OCI-LY3 (cell line): ENCODE data around the gene CAMSAP2.

ENCODE experiments used
- H2AFZ ChIP-seq: fragments of 200-600, 300-600 bp; shearing (Covaris generic); 2 replicates; pipeline ENCODE4 v1.6.0; 2014; ENCODE audit warnings: antibody characterized with exemption, low read depth, low read length
- H3K27ac ChIP-seq: fragments of 200-600, 300-600 bp; sonication (generic); 2 replicates; pipeline ENCODE4 v1.5.1; 2014; ENCODE audit warnings: mild to moderate bottlenecking, low read length, moderate library complexity, mixed read lengths
- H3K27me3 ChIP-seq: fragments of 200-600, 300-600 bp; sonication (generic); 2 replicates; pipeline ENCODE4 v1.6.1; 2014; ENCODE audit warnings: low read depth, low read length, mixed read lengths
- H3K36me3 ChIP-seq: fragments of 200-600, 300-600 bp; sonication (generic); replicated peaks from 2 replicates; pipeline ENCODE3; 2014; ENCODE audit warnings: low read depth, low read length, mixed read lengths
- H3K4me1 ChIP-seq: fragments of 300-600, 200-600 bp; sonication (generic); 2 replicates; pipeline ENCODE4 v1.6.1; 2014; ENCODE audit warnings: low read length, mixed read lengths
- H3K4me2 ChIP-seq: fragments of 200-600, 300-600 bp; sonication (generic); 2 replicates; pipeline ENCODE4 v1.6.1; 2014; ENCODE audit warnings: low read length, mixed read lengths
- H3K4me3 ChIP-seq: fragments of 300-600, 200-600 bp; sonication (generic); 2 replicates; pipeline ENCODE4 v1.5.1; 2014; ENCODE audit warnings: antibody characterized with exemption, mild to moderate bottlenecking, low read length, moderate library complexity
- H3K79me2 ChIP-seq: fragments of 300-600, 200-600 bp; shearing (Covaris generic); 2 replicates; pipeline ENCODE4 v1.6.1; 2014; ENCODE audit warnings: mild to moderate bottlenecking, low read length, mixed read lengths
- H3K9ac ChIP-seq: fragments of 300-600, 200-600 bp; shearing (Covaris generic); 2 replicates; pipeline ENCODE4 v1.6.0; 2014; ENCODE audit warnings: mild to moderate bottlenecking, low read length, moderate library complexity
- H3K9me3 ChIP-seq: fragments of 200-600, 300-600 bp; shearing (Covaris generic); 2 replicates; pipeline ENCODE4 v1.6.1; 2014; ENCODE audit warnings: low read length, mixed read lengths; ENCODE audit not compliant: insufficient read depth
- H4K20me1 ChIP-seq: fragments of 200-600, 300-600 bp; sonication (generic); 2 replicates; pipeline ENCODE4 v1.6.1; 2016; ENCODE audit warnings: low read length, mixed read lengths; ENCODE audit not compliant: insufficient read depth
- EZH2phosphoT487 ChIP-seq: fragments of 200-600 bp; shearing (Covaris generic); IDR thresholded peaks from 2 replicates; pipeline ENCODE4 v1.6.1; 2018; ENCODE audit warnings: antibody characterized with exemption, mixed run types, low read depth
- TF ChIP-seq, protein P1 (sequence below): fragments of 200-600, 300-600 bp; sonication (generic); IDR thresholded peaks from 2 replicates; pipeline ENCODE4 v1.5.1; 2014; ENCODE audit warnings: antibody characterized with exemption, low read length, low read depth

CAMSAP2 gene

DNA sequence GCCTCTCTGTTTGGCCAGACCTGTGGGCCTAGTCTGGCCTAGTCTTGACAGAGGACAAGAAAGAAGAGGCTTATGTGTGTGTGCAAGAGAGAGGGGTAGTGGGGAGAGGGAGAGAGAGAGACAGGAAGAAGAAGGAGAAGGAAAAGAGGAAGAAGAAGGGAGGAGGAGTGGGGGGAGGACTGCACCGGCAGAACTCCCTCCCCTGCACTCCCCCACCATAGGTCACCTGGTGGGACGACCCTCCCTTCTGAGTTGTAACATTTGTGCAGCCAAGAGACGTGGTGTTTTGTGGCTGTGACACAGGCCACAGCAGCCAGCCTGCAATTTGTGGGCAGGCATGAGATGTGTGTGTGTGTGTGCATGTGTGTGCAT is 160.3 kb downstream of the CAMSAP2 start:
- H3K9me3 ChIP-seq = no peaks in the 10 kb centered on the region
- H3K27ac ChIP-seq = no peak overlapping the region

DNA sequence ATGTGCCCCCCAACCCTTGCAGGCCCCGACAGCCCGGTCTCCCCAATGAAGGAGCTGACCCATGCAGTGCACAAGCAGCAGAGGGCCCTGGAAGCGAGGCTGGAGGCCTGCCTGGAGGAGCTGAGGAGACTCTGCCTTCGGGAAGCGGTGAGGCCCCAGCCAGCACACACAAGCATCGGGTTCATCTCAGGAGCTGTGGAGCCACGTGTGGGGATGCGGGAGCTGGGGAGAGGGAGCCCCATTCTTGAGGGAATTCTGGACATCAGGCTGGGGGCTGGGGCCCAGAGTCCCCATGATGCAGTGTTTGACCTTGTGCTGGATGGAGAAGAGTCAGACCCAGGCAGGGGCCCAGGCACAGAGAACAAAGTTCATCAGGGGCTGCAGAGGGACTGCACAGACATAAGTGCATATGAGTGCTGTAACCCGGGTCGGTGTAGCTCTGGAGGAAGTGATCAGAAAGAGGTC is 160.8 kb downstream of the CAMSAP2 start:
- Histone ChIP-seq H3K9me3 (no peaks in the 10 kb centered on the region), H3K9ac (no peak overlapping the region), H4K20me1 (peaks cover 4% of the 10 kb centered on the region; the same call in 1 of the 2 replicates), H3K4me2 (no peak overlapping the region), H3K4me1 (peaks cover 30% of the 10 kb centered on the region), H3K27me3 (peaks cover 75% of the 10 kb centered on the region), H2AFZ (no peak overlapping the region), H3K27ac (no peak overlapping the region), H3K4me3 (no peak overlapping the region), H3K36me3 (no peaks in the 10 kb centered on the region), H3K79me2 (no peaks in the 10 kb centered on the region)
- TF ChIP-seq, protein P1, sequence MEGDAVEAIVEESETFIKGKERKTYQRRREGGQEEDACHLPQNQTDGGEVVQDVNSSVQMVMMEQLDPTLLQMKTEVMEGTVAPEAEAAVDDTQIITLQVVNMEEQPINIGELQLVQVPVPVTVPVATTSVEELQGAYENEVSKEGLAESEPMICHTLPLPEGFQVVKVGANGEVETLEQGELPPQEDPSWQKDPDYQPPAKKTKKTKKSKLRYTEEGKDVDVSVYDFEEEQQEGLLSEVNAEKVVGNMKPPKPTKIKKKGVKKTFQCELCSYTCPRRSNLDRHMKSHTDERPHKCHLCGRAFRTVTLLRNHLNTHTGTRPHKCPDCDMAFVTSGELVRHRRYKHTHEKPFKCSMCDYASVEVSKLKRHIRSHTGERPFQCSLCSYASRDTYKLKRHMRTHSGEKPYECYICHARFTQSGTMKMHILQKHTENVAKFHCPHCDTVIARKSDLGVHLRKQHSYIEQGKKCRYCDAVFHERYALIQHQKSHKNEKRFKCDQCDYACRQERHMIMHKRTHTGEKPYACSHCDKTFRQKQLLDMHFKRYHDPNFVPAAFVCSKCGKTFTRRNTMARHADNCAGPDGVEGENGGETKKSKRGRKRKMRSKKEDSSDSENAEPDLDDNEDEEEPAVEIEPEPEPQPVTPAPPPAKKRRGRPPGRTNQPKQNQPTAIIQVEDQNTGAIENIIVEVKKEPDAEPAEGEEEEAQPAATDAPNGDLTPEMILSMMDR = no peak
- no peak for TF ChIP-seq EZH2phosphoT487

More for the DNA sequence above, 160.3 kb downstream of the CAMSAP2 start:
- Histone ChIP-seq H2AFZ (no peak overlapping the region), H3K79me2 (no peaks in the 10 kb centered on the region), H4K20me1 (peaks cover 4% of the 10 kb centered on the region; the same call in 1 of the 2 replicates), H3K4me2 (no peak overlapping the region), H3K9ac (no peak overlapping the region), H3K36me3 (no peaks in the 10 kb centered on the region), H3K27me3 (peaks cover 76% of the 10 kb centered on the region), H3K4me1 (peaks cover 30% of the 10 kb centered on the region), H3K4me3 (no peak overlapping the region)
- TF ChIP-seq EZH2phosphoT487 = no peak
- TF ChIP-seq, protein P1 = no peak

DNA sequence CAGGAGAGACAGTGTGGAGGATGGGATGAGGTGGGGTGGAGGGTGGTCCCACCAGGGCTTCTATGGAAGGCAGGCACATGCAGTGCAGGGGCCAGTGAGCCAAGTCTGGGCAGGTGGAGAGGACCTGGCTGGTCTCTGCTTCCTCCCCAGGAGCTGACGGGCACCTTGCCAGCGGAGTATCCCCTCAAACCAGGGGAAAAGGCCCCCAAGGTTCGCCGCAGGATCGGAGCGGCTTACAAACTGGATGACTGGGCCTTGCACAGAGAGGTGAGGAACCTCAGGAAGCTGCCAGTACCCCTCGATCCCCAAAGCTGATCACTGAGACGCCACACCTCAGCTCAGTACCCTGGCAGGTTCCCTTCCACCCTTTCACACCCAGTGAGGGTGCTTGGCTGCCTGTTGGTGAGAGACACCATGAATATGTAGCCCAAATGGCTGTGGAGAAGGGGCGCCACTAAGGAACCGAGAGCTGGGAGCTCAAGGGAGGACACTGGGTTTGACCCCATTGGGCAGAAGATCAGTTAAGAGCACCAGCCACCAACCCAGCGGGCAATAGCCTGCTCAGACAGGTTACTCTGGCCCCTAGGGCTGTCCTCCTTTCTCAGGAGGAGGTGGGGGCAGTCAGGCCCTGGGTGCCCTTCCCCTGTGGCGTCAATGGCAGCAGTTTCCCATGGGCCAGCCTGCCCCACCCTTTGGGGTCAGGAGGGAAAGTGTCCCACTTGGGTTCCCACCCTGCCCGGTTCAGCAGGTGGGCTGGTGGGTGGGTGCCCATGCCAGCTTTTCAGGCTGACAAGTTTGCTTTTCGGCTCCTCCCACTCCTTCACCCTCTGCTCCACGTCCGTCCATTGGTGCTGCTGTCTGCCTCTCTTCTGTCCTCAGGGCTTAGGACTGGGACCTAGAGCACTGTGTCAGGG is 161.5 kb downstream of the CAMSAP2 start:
- TF ChIP-seq, protein P1 = no peak
- TF ChIP-seq EZH2phosphoT487 = no peak
- peaks cover 23% of the 10 kb centered on the region for H3K4me1 ChIP-seq
- no peaks in the 10 kb centered on the region for H3K9me3 ChIP-seq
- no peak overlapping the region for H3K4me2 ChIP-seq
- peaks cover 4% of the 10 kb centered on the region; the same call in 1 of the 2 replicates for H4K20me1 ChIP-seq
- no peaks in the 10 kb centered on the region for H3K79me2 ChIP-seq
- H3K9ac ChIP-seq = no peak overlapping the region
- no peaks in the 10 kb centered on the region for H3K36me3 ChIP-seq
- no peak overlapping the region for H2AFZ ChIP-seq
- H3K27ac ChIP-seq = no peak overlapping the region
- no peak overlapping the region for H3K4me3 ChIP-seq
- H3K27me3 ChIP-seq = peaks cover 75% of the 10 kb centered on the region

DNA sequence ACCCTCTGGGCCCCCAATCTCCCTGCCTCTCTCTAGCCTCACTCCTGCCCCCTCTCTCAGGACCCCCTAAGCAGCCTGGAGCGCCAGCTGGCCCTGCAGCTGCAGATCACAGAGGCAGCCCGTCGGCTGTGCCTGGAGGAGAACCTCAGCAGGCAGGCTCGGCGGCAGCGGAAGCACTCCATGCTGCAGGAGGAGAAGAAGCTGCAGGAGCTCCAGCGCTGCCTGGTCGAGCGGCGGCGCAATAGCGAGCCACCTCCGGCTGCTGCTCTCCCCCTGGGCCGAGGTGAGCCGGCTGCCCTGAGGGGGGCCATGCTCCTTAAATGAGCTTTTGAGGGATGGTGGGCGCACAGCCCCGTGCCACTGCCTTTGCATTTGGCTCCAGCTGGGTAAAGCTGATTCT is 162.2 kb downstream of the CAMSAP2 start:
- peaks cover 4% of the 10 kb centered on the region; the same call in 1 of the 2 replicates for H4K20me1 ChIP-seq
- TF ChIP-seq, protein P1 = no peak
- no peak for TF ChIP-seq EZH2phosphoT487
- no peaks in the 10 kb centered on the region for H3K79me2 ChIP-seq
- H3K4me1 ChIP-seq = peaks cover 23% of the 10 kb centered on the region
- no peak overlapping the region for H3K27ac ChIP-seq
- no peak overlapping the region for H3K4me3 ChIP-seq
- H2AFZ ChIP-seq = no peak overlapping the region
- no peaks in the 10 kb centered on the region for H3K9me3 ChIP-seq
- no peak overlapping the region for H3K4me2 ChIP-seq
- peaks cover 77% of the 10 kb centered on the region for H3K27me3 ChIP-seq
- H3K36me3 ChIP-seq = no peaks in the 10 kb centered on the region
- no peak overlapping the region for H3K9ac ChIP-seq
